HepG2 (cell line): ENCODE results near the gene PTGR1. TPM values are rescaled to one million over a fixed set of nuclear protein-coding genes. Genes with fewer than 3 reads are reported as not detected.

Experiments
- CC2D1A ChIP-seq: sonication (generic); formaldehyde crosslinking; IDR thresholded peaks from 2 replicates; pipeline ENCODE4 v1.8.1; 2023; ENCODE audit warnings: mild to moderate bottlenecking, missing genetic modification reagents
- CENPBD1 ChIP-seq: sonication (generic); formaldehyde crosslinking; IDR thresholded peaks from 2 replicates; pipeline ENCODE4 v1.8.0; 2022; ENCODE audit warnings: missing genetic modification reagents, low read depth, mild to moderate bottlenecking, borderline replicate concordance
- FOXK1 ChIP-seq: sonication (generic); formaldehyde crosslinking; IDR thresholded peaks from 2 replicates; pipeline ENCODE4 v1.4.0; 2020; ENCODE audit warnings: low read depth, missing genetic modification reagents, borderline replicate concordance
- FOXK2 ChIP-seq: fragments of 450-650 bp; IDR thresholded peaks from 2 replicates; pipeline ENCODE4 v1.6.1; 2016
- HDAC6 ChIP-seq: fragments of 200-600 bp; sonication (generic); IDR thresholded peaks from 2 replicates; pipeline ENCODE4 v1.7.0; 2017; ENCODE audit warnings: mild to moderate bottlenecking, antibody characterized with exemption, low read length, low read depth
- HMG20A ChIP-seq: IDR thresholded peaks from 2 replicates; pipeline ENCODE4 v1.6.1; 2016; ENCODE audit warnings: borderline replicate concordance
- HMGA1 ChIP-seq: sonication (generic); formaldehyde crosslinking; conservative IDR thresholded peaks from 2 replicates; pipeline ENCODE4 v1.4.0; 2020; ENCODE audit warnings: missing genetic modification reagents
- IKZF4 ChIP-seq: sonication (generic); formaldehyde crosslinking; IDR thresholded peaks from 2 replicates; pipeline ENCODE4 v1.5.1; 2020; ENCODE audit warnings: borderline replicate concordance, mild to moderate bottlenecking, low read depth, missing genetic modification reagents; ENCODE audit errors: not compliant biosample characterization
- KLF12 ChIP-seq: sonication (generic); formaldehyde crosslinking; IDR thresholded peaks from 2 replicates; pipeline ENCODE4 v1.4.0; 2020; ENCODE audit warnings: missing genetic modification reagents, borderline replicate concordance
- KLF13 ChIP-seq: sonication (generic); formaldehyde crosslinking; IDR thresholded peaks from 2 replicates; pipeline ENCODE4 v1.4.0; 2020; ENCODE audit warnings: mild to moderate bottlenecking, missing genetic modification reagents
- PAWR ChIP-seq: sonication (generic); formaldehyde crosslinking; IDR thresholded peaks from 2 replicates; pipeline ENCODE4 v1.4.0; 2020; ENCODE audit warnings: missing genetic modification reagents, mild to moderate bottlenecking, borderline replicate concordance
- REPIN1 ChIP-seq: sonication (generic); formaldehyde crosslinking; IDR thresholded peaks from 2 replicates; pipeline ENCODE4 v1.8.0; 2022; ENCODE audit warnings: missing genetic modification reagents, low read depth, mild to moderate bottlenecking, borderline replicate concordance
- TBX3 ChIP-seq: fragments of 450-650 bp; IDR thresholded peaks from 2 replicates; pipeline ENCODE4 v1.6.1; 2017; ENCODE audit warnings: antibody characterized with exemption, mild to moderate bottlenecking, inconsistent platforms, borderline replicate concordance
- TEAD2 ChIP-seq: sonication (generic); formaldehyde crosslinking; IDR thresholded peaks from 2 replicates; pipeline ENCODE4 v1.9.0; 2021; ENCODE audit warnings: missing genetic modification reagents
- U2AF1 ChIP-seq: fragments of 200-400 bp; formaldehyde crosslinking; optimal IDR thresholded peaks from 2 replicates; pipeline ENCODE3; 2017; ENCODE audit warnings: mild to moderate bottlenecking, low read depth, low read length
- XRCC5 ChIP-seq: fragments of 200-400 bp; formaldehyde crosslinking; optimal IDR thresholded peaks from 2 replicates; pipeline ENCODE3; 2017; ENCODE audit warnings: mild to moderate bottlenecking, low read length
- ZFAT ChIP-seq: sonication (generic); formaldehyde crosslinking; conservative IDR thresholded peaks from 2 replicates; pipeline ENCODE4 v1.8.1; 2023; ENCODE audit warnings: missing genetic modification reagents, inconsistent platforms
- ZNF12 ChIP-seq: sonication (generic); formaldehyde crosslinking; IDR thresholded peaks from 2 replicates; pipeline ENCODE4 v1.5.0; 2020; ENCODE audit warnings: missing genetic modification reagents
- ZNF224 ChIP-seq: sonication (generic); formaldehyde crosslinking; IDR thresholded peaks from 2 replicates; pipeline ENCODE4 v1.5.0; 2020; ENCODE audit warnings: mild to moderate bottlenecking, missing genetic modification reagents
- ZNF30 ChIP-seq: sonication (generic); formaldehyde crosslinking; IDR thresholded peaks from 2 replicates; pipeline ENCODE4 v1.5.0; 2020; ENCODE audit warnings: mild to moderate bottlenecking, missing genetic modification reagents
- ZNF547 ChIP-seq: sonication (generic); formaldehyde crosslinking; IDR thresholded peaks from 2 replicates; pipeline ENCODE4 v1.5.1; 2020; ENCODE audit warnings: mild to moderate bottlenecking, missing genetic modification reagents
- polyA plus RNA-seq, 8 experiments: library from polyadenylated mRNA; depleted of rRNA in 3 of 8; stranded (reverse) in 7 of 8; unstranded in 1 of 8; fragments of >200 nt; fragmentation: Illumina TruSeq in 4 of 8; extraction: Trizol in 4 of 8; gene quantifications; 2 replicates each; pipeline versions ENCODE4 v1.2.1 to v1.2.3, GENCODE V29; 2011 to 2016; ENCODE audit warnings: low read depth in 4 of 8, missing spikeins in 1 of 8, mixed read lengths in 1 of 8; ENCODE audit not compliant: insufficient read depth in 1 of 8
- total RNA-seq, 5 experiments: library from RNA; depleted of rRNA; stranded (reverse); fragments of >200 nt; fragmentation: Illumina TruSeq; extraction: Trizol; gene quantifications; 2 replicates each; pipeline ENCODE4 v1.2.3, GENCODE V29; 2016; ENCODE audit warnings: low read depth in 1 of 5
- TF ChIP-seq, protein P1 (sequence below): sonication (generic); formaldehyde crosslinking; IDR thresholded peaks from 2 replicates; pipeline ENCODE4 v1.8.0; 2022; ENCODE audit warnings: missing genetic modification reagents, mild to moderate bottlenecking, inconsistent platforms, borderline replicate concordance
- TF ChIP-seq, protein P2 (sequence below): sonication (generic); formaldehyde crosslinking; IDR thresholded peaks from 2 replicates; pipeline ENCODE4 v1.4.0; 2020; ENCODE audit warnings: mild to moderate bottlenecking, missing genetic modification reagents, borderline replicate concordance
- TF ChIP-seq, protein P3 (sequence below): sonication (generic); IDR thresholded peaks from 2 replicates; pipeline ENCODE4 v1.6.1; 2016; ENCODE audit warnings: low read depth, borderline replicate concordance

PTGR1 gene
- total and polyA plus RNA-seq, 2 of the 13 experiments (the other 11 are each of a cell fraction or from before 2014, with no cell fraction given), result 6.0 to 15.8 TPM

GRCh38 chr9:111627260-111627963 lies 28.0 kb upstream of the PTGR1 start (continued):
- TF ChIP-seq TEAD2 (CRISPR knock-in tag) (no peak), ZNF224 (CRISPR knock-in tag) (no peak), CC2D1A (CRISPR knock-in tag) (no peak), HMGA1 (CRISPR knock-in tag) (no peak), HMG20A (CRISPR knock-in tag) (no peak; the same call in 1 of the 2 replicates), KLF13 (CRISPR knock-in tag) (no peak), HDAC6 (no peak), IKZF4 (no peak), CENPBD1 (no peak), ZNF30 (CRISPR knock-in tag) (no peak), REPIN1 (no peak), U2AF1 (no peak), ZNF547 (no peak), ZFAT (CRISPR knock-in tag) (no peak), KLF12 (CRISPR knock-in tag) (peak; percentile 39; the same call in 1 of the 2 replicates), PAWR (CRISPR knock-in tag) (no peak), XRCC5 (no peak), FOXK2 (no peak), FOXK1 (CRISPR knock-in tag) (no peak), ZNF12 (CRISPR knock-in tag) (no peak), TBX3 (no peak)
- TF ChIP-seq, protein P1, sequence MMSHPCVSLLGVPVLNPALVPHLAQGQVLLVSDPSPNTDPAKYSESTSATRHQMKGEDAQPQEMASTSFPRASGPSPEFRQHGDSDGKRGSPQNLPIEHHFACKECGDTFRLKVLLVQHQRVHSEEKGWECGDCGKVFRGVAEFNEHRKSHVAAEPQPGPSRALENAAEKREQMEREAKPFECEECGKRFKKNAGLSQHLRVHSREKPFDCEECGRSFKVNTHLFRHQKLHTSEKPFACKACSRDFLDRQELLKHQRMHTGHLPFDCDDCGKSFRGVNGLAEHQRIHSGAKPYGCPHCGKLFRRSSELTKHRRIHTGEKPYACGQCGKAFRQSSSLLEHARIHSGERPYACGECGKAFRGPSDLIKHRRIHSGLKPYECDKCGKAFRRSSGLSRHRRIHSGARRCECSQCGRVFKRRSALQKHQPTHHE (CRISPR knock-in tag), result no peak
- TF ChIP-seq, protein P2, sequence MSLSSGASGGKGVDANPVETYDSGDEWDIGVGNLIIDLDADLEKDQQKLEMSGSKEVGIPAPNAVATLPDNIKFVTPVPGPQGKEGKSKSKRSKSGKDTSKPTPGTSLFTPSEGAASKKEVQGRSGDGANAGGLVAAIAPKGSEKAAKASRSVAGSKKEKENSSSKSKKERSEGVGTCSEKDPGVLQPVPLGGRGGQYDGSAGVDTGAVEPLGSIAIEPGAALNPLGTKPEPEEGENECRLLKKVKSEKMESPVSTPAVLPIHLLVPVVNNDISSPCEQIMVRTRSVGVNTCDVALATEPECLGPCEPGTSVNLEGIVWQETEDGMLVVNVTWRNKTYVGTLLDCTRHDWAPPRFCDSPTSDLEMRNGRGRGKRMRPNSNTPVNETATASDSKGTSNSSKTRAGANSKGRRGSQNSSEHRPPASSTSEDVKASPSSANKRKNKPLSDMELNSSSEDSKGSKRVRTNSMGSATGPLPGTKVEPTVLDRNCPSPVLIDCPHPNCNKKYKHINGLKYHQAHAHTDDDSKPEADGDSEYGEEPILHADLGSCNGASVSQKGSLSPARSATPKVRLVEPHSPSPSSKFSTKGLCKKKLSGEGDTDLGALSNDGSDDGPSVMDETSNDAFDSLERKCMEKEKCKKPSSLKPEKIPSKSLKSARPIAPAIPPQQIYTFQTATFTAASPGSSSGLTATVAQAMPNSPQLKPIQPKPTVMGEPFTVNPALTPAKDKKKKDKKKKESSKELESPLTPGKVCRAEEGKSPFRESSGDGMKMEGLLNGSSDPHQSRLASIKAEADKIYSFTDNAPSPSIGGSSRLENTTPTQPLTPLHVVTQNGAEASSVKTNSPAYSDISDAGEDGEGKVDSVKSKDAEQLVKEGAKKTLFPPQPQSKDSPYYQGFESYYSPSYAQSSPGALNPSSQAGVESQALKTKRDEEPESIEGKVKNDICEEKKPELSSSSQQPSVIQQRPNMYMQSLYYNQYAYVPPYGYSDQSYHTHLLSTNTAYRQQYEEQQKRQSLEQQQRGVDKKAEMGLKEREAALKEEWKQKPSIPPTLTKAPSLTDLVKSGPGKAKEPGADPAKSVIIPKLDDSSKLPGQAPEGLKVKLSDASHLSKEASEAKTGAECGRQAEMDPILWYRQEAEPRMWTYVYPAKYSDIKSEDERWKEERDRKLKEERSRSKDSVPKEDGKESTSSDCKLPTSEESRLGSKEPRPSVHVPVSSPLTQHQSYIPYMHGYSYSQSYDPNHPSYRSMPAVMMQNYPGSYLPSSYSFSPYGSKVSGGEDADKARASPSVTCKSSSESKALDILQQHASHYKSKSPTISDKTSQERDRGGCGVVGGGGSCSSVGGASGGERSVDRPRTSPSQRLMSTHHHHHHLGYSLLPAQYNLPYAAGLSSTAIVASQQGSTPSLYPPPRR (CRISPR knock-in tag), result no peak
- TF ChIP-seq, protein P3, sequence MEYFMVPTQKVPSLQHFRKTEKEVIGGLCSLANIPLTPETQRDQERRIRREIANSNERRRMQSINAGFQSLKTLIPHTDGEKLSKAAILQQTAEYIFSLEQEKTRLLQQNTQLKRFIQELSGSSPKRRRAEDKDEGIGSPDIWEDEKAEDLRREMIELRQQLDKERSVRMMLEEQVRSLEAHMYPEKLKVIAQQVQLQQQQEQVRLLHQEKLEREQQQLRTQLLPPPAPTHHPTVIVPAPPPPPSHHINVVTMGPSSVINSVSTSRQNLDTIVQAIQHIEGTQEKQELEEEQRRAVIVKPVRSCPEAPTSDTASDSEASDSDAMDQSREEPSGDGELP, result peak; percentile 70
